B cell (primary cell): ENCODE measurements around the gene S100A7. TPM values are rescaled to one million over a fixed set of nuclear protein-coding genes. Genes with fewer than 3 reads are reported as not detected.

ENCODE experiments used
- ATAC-seq: fragments of 200-7000 bp; cut with Tn5 transposase; one replicate; pipeline ENCODE4 v1.10.0; 2021; ENCODE audit warnings: low read depth, mild to moderate bottlenecking, moderate number of reproducible peaks, moderate library complexity
- CTCF ChIA-PET: fragments of 350-600 bp; sonication (Branson Sonifier 250); formaldehyde crosslinking; loops from one replicate; lab custom pipeline; 2021; ENCODE audit warnings: antibody characterized with exemption, inconsistent platforms; lab: Charles Lee
- POLR2A ChIA-PET: fragments of 350-600 bp; sonication (Branson Sonifier 250); formaldehyde crosslinking; loops from one replicate; lab custom pipeline; 2021; ENCODE audit warnings: antibody characterized with exemption; lab: Charles Lee
- DNase-seq: peaks from one replicate; pipeline ENCODE4 v3.0.0; 2013
- H2AFZ ChIP-seq: 2 replicates; pipeline ENCODE4 v1.6.1; 2012; ENCODE audit warnings: mild to moderate bottlenecking, low read depth, low read length; ENCODE audit not compliant: insufficient read depth, poor library complexity, severe bottlenecking
- H3K27ac ChIP-seq, 2 donors: 1 replicate in 1 of 2; 2 replicates in 1 of 2; pipeline ENCODE4 v1.5.1; 2012 to 2013; ENCODE audit warnings: low read length in 2 of 2, mild to moderate bottlenecking in 2 of 2, moderate library complexity in 1 of 2
- H3K27me3 ChIP-seq, 4 experiments: fragments of 200-600 bp in 1 of 4; sonication (generic) in 1 of 4; replicated peaks in 1 of 4; 1 replicate in 2 of 4; 2 replicates in 2 of 4; pipeline versions ENCODE4 v1.6.1 to v1.7.0; 2013 to 2016; ENCODE audit warnings: low read length in 3 of 4, mild to moderate bottlenecking in 2 of 4, mixed read lengths in 1 of 4, moderate library complexity in 1 of 4; ENCODE audit not compliant: insufficient read depth in 4 of 4, control insufficient read depth in 3 of 4; ENCODE audit errors: control extremely low read depth in 1 of 4
- H3K36me3 ChIP-seq, 2 experiments: replicated peaks in 1 of 2; 1 replicate in 1 of 2; 2 replicates in 1 of 2; pipeline versions ENCODE4 v1.6.1 to v1.7.1; 2013; ENCODE audit warnings: low read length in 1 of 2; ENCODE audit not compliant: insufficient read depth in 2 of 2, control insufficient read depth in 1 of 2; ENCODE audit errors: control extremely low read depth in 1 of 2, extremely low read depth in 1 of 2
- H3K4me1 ChIP-seq, 2 donors: fragments of 200-600 bp in 1 of 2; sonication (generic) in 1 of 2; 1 replicate in 1 of 2; 2 replicates in 1 of 2; pipeline versions ENCODE4 v1.5.1 to v1.6.1; 2013 to 2017; ENCODE audit warnings: low read length in 2 of 2; ENCODE audit not compliant: control insufficient read depth in 2 of 2, insufficient read depth in 2 of 2
- H3K4me2 ChIP-seq: replicated peaks from 2 replicates; pipeline ENCODE3; 2012; ENCODE audit warnings: mild to moderate bottlenecking, low read depth, low read length; ENCODE audit not compliant: poor library complexity, severe bottlenecking
- H3K4me3 ChIP-seq, 5 experiments: fragments of 200-600 bp in 1 of 5; sonication (generic) in 1 of 5; 1 replicate in 3 of 5; 2 replicates in 2 of 5; pipeline versions ENCODE4 v1.5.1 to v1.7.0; 2011 to 2016; ENCODE audit warnings: low read length in 4 of 5, mild to moderate bottlenecking in 4 of 5, low read depth in 2 of 5, control low read depth in 1 of 5, moderate library complexity in 1 of 5; ENCODE audit not compliant: insufficient read depth in 1 of 5; ENCODE audit errors: control extremely low read depth in 1 of 5, extremely low read depth in 1 of 5
- H3K79me2 ChIP-seq: fragments of 200-600 bp; sonication (generic); one replicate; pipeline ENCODE4 v1.6.0; 2016; ENCODE audit warnings: low read length; ENCODE audit not compliant: control insufficient read depth, insufficient read depth
- H3K9ac ChIP-seq: fragments of 200-600 bp; sonication (generic); 2 replicates; pipeline ENCODE4 v1.6.1; 2017; ENCODE audit warnings: mild to moderate bottlenecking, low read length, moderate library complexity
- H3K9me3 ChIP-seq, 3 donors: one replicate each; pipeline versions ENCODE4 v1.6.1 to v1.7.1; 2013; ENCODE audit warnings: low read length in 2 of 3; ENCODE audit not compliant: control insufficient read depth in 2 of 3, insufficient read depth in 1 of 3; ENCODE audit errors: control extremely low read depth in 1 of 3
- H4K20me1 ChIP-seq: 2 replicates; pipeline ENCODE4 v1.6.0; 2012; ENCODE audit warnings: mild to moderate bottlenecking, low read length; ENCODE audit not compliant: insufficient read depth, control insufficient read depth, poor library complexity, severe bottlenecking
- H3K27ac Mint-ChIP-seq: one replicate; pipeline ENCODE4 v1.8.0; 2021; ENCODE audit warnings: mixed read lengths
- H3K27me3 Mint-ChIP-seq: one replicate; pipeline ENCODE4 v1.8.0; 2021; ENCODE audit warnings: mixed read lengths
- H3K4me1 Mint-ChIP-seq: one replicate; pipeline ENCODE4 v1.8.0; 2021; ENCODE audit warnings: mixed read lengths
- H3K4me3 Mint-ChIP-seq: one replicate; pipeline ENCODE4 v1.8.0; 2021; ENCODE audit warnings: mixed read lengths
- H3K9me3 Mint-ChIP-seq: one replicate; pipeline ENCODE4 v1.8.0; 2022; ENCODE audit warnings: mixed read lengths; ENCODE audit not compliant: insufficient read depth
- EZH2 ChIP-seq: IDR thresholded peaks from 2 replicates; pipeline ENCODE4 v1.6.1; 2012; ENCODE audit warnings: borderline replicate concordance, low read depth, mild to moderate bottlenecking, moderate library complexity, low read length; ENCODE audit not compliant: insufficient read depth, poor library complexity, severe bottlenecking
- WGBS: methylation state at CpG from one replicate; pipeline ENCODE4 v1.1.5; 2013; ENCODE audit warnings: missing lambda C conversion rate; ENCODE audit not compliant: insufficient coverage; 5-methylcytosine and 5-hydroxymethylcytosine counted together
- intact Hi-C: fragments of 100-400 bp; cut with micrococcal nuclease; formaldehyde crosslinking; loops from one replicate; pipeline ENCODE4 v1.10.0; 2022
- polyA plus RNA-seq: library from polyadenylated mRNA; depleted of rRNA; stranded (reverse); fragments of >200 nt; gene quantifications from 2 replicates; pipeline ENCODE4 v1.2.3, GENCODE V29; 2012
- total RNA-seq, 2 donors: library from RNA; stranded (reverse); fragments of 120-200 nt in 1 of 2; gene quantifications; 1 replicate in 1 of 2; 2 replicates in 1 of 2; pipeline versions ENCODE4 v1.2.3 to v1.2.4, GENCODE V29; 2013 to 2022
- TF ChIP-seq, protein P1 (sequence below): fragments of 200-600 bp; IDR thresholded peaks from one replicate; pipeline ENCODE4 v1.8.0; 2022; ENCODE audit warnings: antibody characterized with exemption, mild to moderate bottlenecking

S100A7 gene
- total and polyA plus RNA-seq, 2 donors (not counting 1 experiment from before 2014, with no cell fraction given) = not detected

DNA sequence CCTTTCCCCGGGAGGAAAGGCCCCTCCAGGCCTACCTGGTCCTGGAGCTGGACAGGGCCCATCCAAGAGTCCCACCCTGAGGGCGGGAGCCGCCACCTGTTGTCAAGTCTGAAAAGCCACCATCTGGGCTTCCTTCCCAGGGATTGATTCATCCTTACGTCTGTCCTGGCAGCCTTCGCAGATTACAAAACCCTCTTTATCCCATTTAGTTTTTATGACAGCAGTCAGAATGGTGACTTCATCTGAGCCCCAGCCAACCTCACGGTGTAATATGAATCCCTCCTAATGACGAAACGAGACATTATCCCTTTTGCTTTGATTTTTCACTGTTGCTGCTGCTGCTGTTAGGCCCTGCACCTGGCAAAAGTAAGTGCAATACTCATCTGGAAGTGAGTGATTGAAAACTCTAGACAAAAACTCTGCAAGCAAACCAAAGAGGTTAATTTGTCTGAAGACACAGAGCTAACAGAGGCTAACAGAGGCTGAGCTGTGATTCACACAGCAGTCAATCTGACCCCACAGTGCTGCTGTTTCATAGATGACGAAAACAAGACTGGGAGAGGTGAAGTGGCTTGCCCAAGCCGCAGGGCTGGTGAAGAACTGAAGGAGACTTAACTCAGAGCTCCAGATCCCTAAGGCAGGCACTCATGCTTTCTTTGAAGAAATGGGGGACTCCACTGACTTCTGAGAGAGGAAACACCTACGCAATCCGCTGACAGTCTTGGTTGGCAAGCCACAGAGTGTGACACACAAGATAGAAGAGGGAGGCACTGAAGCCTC, 30.0 kb upstream of the S100A7 start:
- ATAC-seq = no peak
- Histone ChIP-seq H3K4me2 (no peak overlapping the region), H2AFZ (no peak overlapping the region), H3K27ac (no peak overlapping the region), H3K4me3 (no peak overlapping the region), H4K20me1 (no peaks in the 10 kb centered on the region), H3K36me3 (no peaks in the 10 kb centered on the region), H3K79me2 (no peaks in the 10 kb centered on the region), H3K9me3 (no peaks in the 10 kb centered on the region), H3K9ac (no peak overlapping the region), H3K27me3 (peaks cover 0 to 10% (median under 1%) of the 10 kb centered on the region in 4 experiments), H3K4me1 (peaks cover 7 to 8% of the 10 kb centered on the region in 2 donors)
- Mint-ChIP-seq H3K9me3 (no peaks in the 10 kb centered on the region), H3K27me3 (peaks cover 43% of the 10 kb centered on the region), H3K27ac (no peak overlapping the region), H3K4me1 (peaks cover 7% of the 10 kb centered on the region), H3K4me3 (no peak overlapping the region)
- POLR2A ChIA-PET = no interaction called here
- no peak for TF ChIP-seq EZH2
- TF ChIP-seq, protein P1, sequence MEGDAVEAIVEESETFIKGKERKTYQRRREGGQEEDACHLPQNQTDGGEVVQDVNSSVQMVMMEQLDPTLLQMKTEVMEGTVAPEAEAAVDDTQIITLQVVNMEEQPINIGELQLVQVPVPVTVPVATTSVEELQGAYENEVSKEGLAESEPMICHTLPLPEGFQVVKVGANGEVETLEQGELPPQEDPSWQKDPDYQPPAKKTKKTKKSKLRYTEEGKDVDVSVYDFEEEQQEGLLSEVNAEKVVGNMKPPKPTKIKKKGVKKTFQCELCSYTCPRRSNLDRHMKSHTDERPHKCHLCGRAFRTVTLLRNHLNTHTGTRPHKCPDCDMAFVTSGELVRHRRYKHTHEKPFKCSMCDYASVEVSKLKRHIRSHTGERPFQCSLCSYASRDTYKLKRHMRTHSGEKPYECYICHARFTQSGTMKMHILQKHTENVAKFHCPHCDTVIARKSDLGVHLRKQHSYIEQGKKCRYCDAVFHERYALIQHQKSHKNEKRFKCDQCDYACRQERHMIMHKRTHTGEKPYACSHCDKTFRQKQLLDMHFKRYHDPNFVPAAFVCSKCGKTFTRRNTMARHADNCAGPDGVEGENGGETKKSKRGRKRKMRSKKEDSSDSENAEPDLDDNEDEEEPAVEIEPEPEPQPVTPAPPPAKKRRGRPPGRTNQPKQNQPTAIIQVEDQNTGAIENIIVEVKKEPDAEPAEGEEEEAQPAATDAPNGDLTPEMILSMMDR = no peak
- no peak for DNase-seq
- CTCF ChIA-PET = interaction anchor here (1.7 kb wide), 1 partner anchor 138 kb away, joined by 6 read pairs; no protein-coding TSS in a partner anchor
- intact Hi-C loops = no loop called here
- 67% methylated on average over 7 of the region's 12 CpGs for WGBS

GRCh38 chr1:153488731-153489130, 28.3 kb upstream of the S100A7 start:
- intact Hi-C loops = no loop called here

More at GRCh38 chr1:153488731-153489130, 28.3 kb upstream of the S100A7 start:
- H3K27ac Mint-ChIP-seq = no peak overlapping the region
- ChIA-PET POLR2A (no interaction called here), CTCF (interaction anchor here (0.6 to 1.4 kb wide), 5 partner anchors 9 to 136 kb away, joined by 3 to 6 read pairs (median 3); no protein-coding TSS in a partner anchor)
- H3K4me1 ChIP-seq = no peaks in the 10 kb centered on the region
- ATAC-seq = no peak
- 58% methylated on average over 3 of the region's 4 CpGs for WGBS
- peaks cover 0 to 14% (median under 1%) of the 10 kb centered on the region in 4 experiments for H3K27me3 ChIP-seq
- H3K27ac ChIP-seq = no peak overlapping the region
- no peaks in the 10 kb centered on the region for H3K36me3 ChIP-seq
- H3K79me2 ChIP-seq = no peaks in the 10 kb centered on the region
- no peak overlapping the region for H3K4me3 ChIP-seq
- no peak overlapping the region for H2AFZ ChIP-seq
- H3K4me2 ChIP-seq = no peak overlapping the region
- H3K4me1 Mint-ChIP-seq = no peaks in the 10 kb centered on the region
- H3K9ac ChIP-seq = no peak overlapping the region
- peaks cover 57% of the 10 kb centered on the region for H3K27me3 Mint-ChIP-seq
- H3K4me3 Mint-ChIP-seq = no peak overlapping the region
- no peaks in the 10 kb centered on the region for H3K9me3 ChIP-seq
- no peak for DNase-seq
- TF ChIP-seq, protein P1 = no peak
- TF ChIP-seq EZH2 = no peak
- no peaks in the 10 kb centered on the region for H3K9me3 Mint-ChIP-seq
- H4K20me1 ChIP-seq = no peaks in the 10 kb centered on the region
